ENCODE measurements around the gene LAMA3. TPM values are rescaled to one million over a fixed set of nuclear protein-coding genes. Genes with fewer than 3 reads are reported as not detected.

LAMA3 gene
- total and polyA plus RNA-seq, 10 of the 15 experiments (the other 5 are each of a cell fraction or from before 2014, with no cell fraction given) = 0.37 to 6.5 (median 5.4) TPM

DNA sequence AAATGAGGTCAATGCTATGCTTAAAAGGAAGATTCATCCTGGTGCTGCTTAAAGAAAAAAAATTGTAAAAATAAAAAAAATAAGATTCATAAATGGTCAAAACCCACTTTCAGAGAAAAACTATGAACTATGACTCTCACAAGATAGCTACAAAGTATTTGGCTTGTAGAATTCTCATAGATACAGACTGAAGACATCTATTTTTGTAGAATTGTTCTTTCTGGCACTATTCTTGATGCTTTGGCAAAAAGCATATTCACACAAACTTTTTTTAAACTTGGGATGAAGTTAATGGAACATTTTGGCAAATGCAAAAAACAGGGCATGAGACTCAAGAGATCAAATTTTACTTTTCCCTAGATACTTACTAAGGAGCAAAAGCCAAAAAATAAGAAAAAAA lies 14.0 kb upstream of the LAMA3 start:
- no peak for ATAC-seq
- no peak for FAIRE-seq
- no peak overlapping the region for H3K4me2 ChIP-seq (ENCODE audit: control insufficient read depth, insufficient read depth)
- H3K27me3 ChIP-seq (replicated peaks in 1 of 2; ENCODE audit: control insufficient read depth in 2 of 2, insufficient read depth in 2 of 2, low read length in 1 of 2) = no peaks in the 10 kb centered on the region; a peak in 1 of 4 replicates
- H3K9me3 ChIP-seq (replicated peaks; ENCODE audit: control insufficient read depth, insufficient read depth, low read length) = no peaks in the 10 kb centered on the region
- no peak overlapping the region for H3K27ac ChIP-seq (ENCODE audit: control insufficient read depth, insufficient read depth)
- intact Hi-C loops (cut with micrococcal nuclease; ENCODE audit: unreplicated experiment) (no loop called here), in situ Hi-C loops (cut with MboI) (no loop called here)
- DNase-seq (ENCODE audit: low read depth, low spot score) = no peak
- no peak overlapping the region for H2AFZ ChIP-seq (ENCODE audit: control insufficient read depth, low read depth, low read length)
- no peaks in the 10 kb centered on the region for H3K36me3 ChIP-seq (ENCODE audit: control insufficient read depth in 2 of 2, insufficient read depth in 2 of 2, low read length in 1 of 2)
- H3K79me2 ChIP-seq (ENCODE audit: control insufficient read depth, insufficient read depth, low read length) = no peaks in the 10 kb centered on the region
- BruUV-seq (replicated peaks) = no TSS peak
- no peak for TF ChIP-seq ZNF24 (IDR thresholded peaks at IDR 0.05)
- TF ChIP-seq EGR1 (IDR thresholded peaks at IDR 0.05; ENCODE audit: borderline replicate concordance in 1 of 2, low read depth in 2 of 2, low read length in 2 of 2) = no peak
- H3K9ac ChIP-seq (ENCODE audit: control insufficient read depth, insufficient read depth, low read length) = no peak overlapping the region
- SMC1A ChIA-PET (ENCODE audit: uncharacterized antibody, unreplicated experiment) = interaction anchor here (1.0 kb wide), 1 partner anchor 58 kb away, joined by 3 read pairs; no protein-coding TSS in a partner anchor
- POLR2A ChIA-PET = no interaction called here
- no peaks in the 10 kb centered on the region for H4K20me1 ChIP-seq (ENCODE audit: control insufficient read depth, insufficient read depth)
- RAD21 ChIA-PET (ENCODE audit: unreplicated experiment) = no interaction called here
- no peaks in the 10 kb centered on the region for H3K4me1 ChIP-seq (ENCODE audit: control insufficient read depth, insufficient read depth, low read length)
- CTCF ChIA-PET = interaction anchor here (1.1 to 1.6 kb wide), 2 partner anchors 10 to 30 kb away, joined by 3 to 4 read pairs; no protein-coding TSS in a partner anchor
- H3K4me3 ChIP-seq = no peak overlapping the region

DNA sequence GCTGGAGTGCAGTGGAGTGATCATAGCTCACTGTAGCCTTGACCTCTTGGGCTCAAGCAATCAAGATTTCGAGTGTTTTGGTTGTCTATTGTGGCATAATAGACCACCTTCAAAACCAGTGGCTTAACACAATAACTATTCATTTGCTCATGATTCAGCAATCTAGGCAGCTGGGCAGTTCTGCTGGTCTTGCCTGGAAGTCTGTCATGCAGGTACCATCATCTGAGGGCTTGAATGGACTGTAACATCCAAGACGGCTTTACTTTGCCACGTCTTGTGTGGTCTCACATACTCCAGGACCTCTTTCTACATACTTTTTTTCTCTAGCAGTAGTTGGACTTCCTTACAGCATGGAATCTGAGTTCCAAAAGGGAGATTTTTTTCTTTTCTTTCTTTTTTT lies 13.4 kb upstream of the LAMA3 start:
- no peak for ATAC-seq
- no peak overlapping the region for H3K4me3 ChIP-seq
- H3K36me3 ChIP-seq (ENCODE audit: control insufficient read depth in 2 of 2, insufficient read depth in 2 of 2, low read length in 1 of 2) = no peaks in the 10 kb centered on the region
- SMC1A ChIA-PET (ENCODE audit: uncharacterized antibody, unreplicated experiment) = interaction anchor here (1.0 kb wide), 1 partner anchor 58 kb away, joined by 3 read pairs; no protein-coding TSS in a partner anchor
- H3K4me2 ChIP-seq (ENCODE audit: control insufficient read depth, insufficient read depth) = no peak overlapping the region
- no peaks in the 10 kb centered on the region for H3K9me3 ChIP-seq (replicated peaks; ENCODE audit: control insufficient read depth, insufficient read depth, low read length)
- no peak overlapping the region for H3K9ac ChIP-seq (ENCODE audit: control insufficient read depth, insufficient read depth, low read length)
- no TSS peak for BruUV-seq (replicated peaks)
- intact Hi-C loops (cut with micrococcal nuclease; ENCODE audit: unreplicated experiment) = no loop called here
- no peaks in the 10 kb centered on the region for H3K4me1 ChIP-seq (ENCODE audit: control insufficient read depth, insufficient read depth, low read length)
- DNase-seq (ENCODE audit: low read depth, low spot score) = no peak
- no peak overlapping the region for H3K27ac ChIP-seq (ENCODE audit: control insufficient read depth, insufficient read depth)
- 12% methylated on average over 3 of the region's 3 CpGs for WGBS (ENCODE audit: insufficient coverage, insufficient replicate concordance, low lambda C conversion rate, missing lambda C conversion rate)
- no peak for FAIRE-seq
- in situ Hi-C loops (cut with MboI) = no loop called here
- no peaks in the 10 kb centered on the region; a peak in 1 of 4 replicates for H3K27me3 ChIP-seq (replicated peaks in 1 of 2; ENCODE audit: control insufficient read depth in 2 of 2, insufficient read depth in 2 of 2, low read length in 1 of 2)
- CTCF ChIA-PET = interaction anchor here (0.9 to 1.6 kb wide), 3 partner anchors 11 to 29 kb away, joined by 3 to 4 read pairs (median 3); no protein-coding TSS in a partner anchor
- RAD21 ChIA-PET (ENCODE audit: unreplicated experiment) = no interaction called here
- POLR2A ChIA-PET = no interaction called here
- no peaks in the 10 kb centered on the region for H4K20me1 ChIP-seq (ENCODE audit: control insufficient read depth, insufficient read depth)
- no peaks in the 10 kb centered on the region for H3K79me2 ChIP-seq (ENCODE audit: control insufficient read depth, insufficient read depth, low read length)
- no peak overlapping the region for H2AFZ ChIP-seq (ENCODE audit: control insufficient read depth, low read depth, low read length)
- TF ChIP-seq ZNF622 (IDR thresholded peaks at IDR 0.05) = no peak
- TF ChIP-seq KLF5 (IDR thresholded peaks at IDR 0.05; ENCODE audit: partially characterized antibody) = no peak
- no peak for TF ChIP-seq TAF1 (IDR thresholded peaks at IDR 0.05; ENCODE audit: borderline replicate concordance, low read depth, low read length)
- no peak for TF ChIP-seq ZNF384 (IDR thresholded peaks at IDR 0.05; ENCODE audit: borderline replicate concordance, low read depth, low read length)
- TF ChIP-seq RFX5 (IDR thresholded peaks at IDR 0.05; ENCODE audit: low read depth, low read length) = no peak
- no peak for TF ChIP-seq GABPA (IDR thresholded peaks at IDR 0.05; ENCODE audit: low read depth)
- TF ChIP-seq, protein P1, sequence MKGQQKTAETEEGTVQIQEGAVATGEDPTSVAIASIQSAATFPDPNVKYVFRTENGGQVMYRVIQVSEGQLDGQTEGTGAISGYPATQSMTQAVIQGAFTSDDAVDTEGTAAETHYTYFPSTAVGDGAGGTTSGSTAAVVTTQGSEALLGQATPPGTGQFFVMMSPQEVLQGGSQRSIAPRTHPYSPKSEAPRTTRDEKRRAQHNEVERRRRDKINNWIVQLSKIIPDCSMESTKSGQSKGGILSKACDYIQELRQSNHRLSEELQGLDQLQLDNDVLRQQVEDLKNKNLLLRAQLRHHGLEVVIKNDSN (IDR thresholded peaks at IDR 0.05; ENCODE audit: borderline replicate concordance, extremely low read length, insufficient read depth, low read depth, low read length) = no peak
- TF ChIP-seq, protein P2, sequence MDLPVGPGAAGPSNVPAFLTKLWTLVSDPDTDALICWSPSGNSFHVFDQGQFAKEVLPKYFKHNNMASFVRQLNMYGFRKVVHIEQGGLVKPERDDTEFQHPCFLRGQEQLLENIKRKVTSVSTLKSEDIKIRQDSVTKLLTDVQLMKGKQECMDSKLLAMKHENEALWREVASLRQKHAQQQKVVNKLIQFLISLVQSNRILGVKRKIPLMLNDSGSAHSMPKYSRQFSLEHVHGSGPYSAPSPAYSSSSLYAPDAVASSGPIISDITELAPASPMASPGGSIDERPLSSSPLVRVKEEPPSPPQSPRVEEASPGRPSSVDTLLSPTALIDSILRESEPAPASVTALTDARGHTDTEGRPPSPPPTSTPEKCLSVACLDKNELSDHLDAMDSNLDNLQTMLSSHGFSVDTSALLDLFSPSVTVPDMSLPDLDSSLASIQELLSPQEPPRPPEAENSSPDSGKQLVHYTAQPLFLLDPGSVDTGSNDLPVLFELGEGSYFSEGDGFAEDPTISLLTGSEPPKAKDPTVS (IDR thresholded peaks at IDR 0.05; ENCODE audit: low read depth, low read length) = no peak
- no peak for TF ChIP-seq BRCA1 (IDR thresholded peaks at IDR 0.05; ENCODE audit: low read depth, low read length)
- TF ChIP-seq FOS (IDR thresholded peaks at IDR 0.05; ENCODE audit: borderline replicate concordance, extremely low read depth, insufficient read length) = no peak
- TF ChIP-seq RAD21 (IDR thresholded peaks at IDR 0.05; ENCODE audit: insufficient read depth, low read depth, low read length) = no peak
- TF ChIP-seq NR2F1 (conservative IDR thresholded peaks at IDR 0.05) = no peak
- no peak for TF ChIP-seq BACH1 (IDR thresholded peaks at IDR 0.05; ENCODE audit: borderline replicate concordance)

Measured in GM12878 (cell line).